Activated naive CD8-positive, alpha-beta T cell treated with anti-CD3 and anti-CD28 coated beads, Interleukin-2, amount 10 ng/mL, durations not matched to agents 7 days and 5 days (primary cell): ENCODE data around the gene TTC38. TPM values are rescaled to one million over a fixed set of nuclear protein-coding genes. Genes with fewer than 3 reads are reported as not detected.
A peak's percentile ranks its signal among the peaks of the same experiment; 100 is the strongest.

Experiments
- ATAC-seq: fragments of 150-1000 bp; cut with Tn5 transposase; one replicate; pipeline ENCODE4 v1.10.0; 2021; ENCODE audit warnings: low read depth, moderate library complexity
- POLR2A ChIA-PET: fragments of 350-600 bp; sonication (Branson Sonifier 250); formaldehyde crosslinking; loops from one replicate; lab custom pipeline; 2021; ENCODE audit warnings: antibody characterized with exemption; lab: Charles Lee
- DNase-seq: peaks from one replicate; pipeline ENCODE4 v3.0.0; 2021
- H3K27ac Mint-ChIP-seq: one replicate; pipeline ENCODE4 v1.8.0; 2022; ENCODE audit warnings: mild to moderate bottlenecking, mixed read lengths
- H3K27me3 Mint-ChIP-seq: one replicate; pipeline ENCODE4 v1.8.0; 2022; ENCODE audit warnings: mild to moderate bottlenecking, moderate library complexity, mixed read lengths
- H3K36me3 Mint-ChIP-seq: one replicate; pipeline ENCODE4 v1.8.0; 2021; ENCODE audit warnings: mild to moderate bottlenecking, mixed read lengths
- H3K4me1 Mint-ChIP-seq: one replicate; pipeline ENCODE4 v1.8.0; 2021; ENCODE audit warnings: mixed read lengths
- H3K4me3 Mint-ChIP-seq: one replicate; pipeline ENCODE4 v1.8.0; 2022; ENCODE audit warnings: mild to moderate bottlenecking, moderate library complexity, mixed read lengths
- H3K9me3 Mint-ChIP-seq: one replicate; pipeline ENCODE4 v1.8.0; 2021; ENCODE audit warnings: mixed read lengths
- total RNA-seq, 2 experiments: library from RNA; stranded (reverse); gene quantifications; one replicate each; pipeline ENCODE4 v1.2.3, GENCODE V29; 2021

TTC38 gene
- total RNA-seq, 2 experiments from 2014 or later: 24.3 to 25.0 TPM

- Mint-ChIP-seq H3K27ac (peak overlapping the region; percentile 38), H3K4me3 (no peak overlapping the region), H3K36me3 (peaks cover 26% of the 10 kb centered on the region), H3K9me3 (peaks cover 3% of the 10 kb centered on the region), H3K4me1 (peaks cover 22% of the 10 kb centered on the region), H3K27me3 (no peaks in the 10 kb centered on the region)
- DNase-seq (no peak), ATAC-seq (no peak)
- POLR2A ChIA-PET: interaction anchor here (0.8 to 2.2 kb wide), 3 partner anchors 12 to 57 kb away, joined by 3 to 11 read pairs (median 3); partner anchors contain the start of genes CDPF1 and TTC38
Measured at GRCh38 chr22:46238541-46238940, 29.3 kb upstream of the TTC38 start.

DNA sequence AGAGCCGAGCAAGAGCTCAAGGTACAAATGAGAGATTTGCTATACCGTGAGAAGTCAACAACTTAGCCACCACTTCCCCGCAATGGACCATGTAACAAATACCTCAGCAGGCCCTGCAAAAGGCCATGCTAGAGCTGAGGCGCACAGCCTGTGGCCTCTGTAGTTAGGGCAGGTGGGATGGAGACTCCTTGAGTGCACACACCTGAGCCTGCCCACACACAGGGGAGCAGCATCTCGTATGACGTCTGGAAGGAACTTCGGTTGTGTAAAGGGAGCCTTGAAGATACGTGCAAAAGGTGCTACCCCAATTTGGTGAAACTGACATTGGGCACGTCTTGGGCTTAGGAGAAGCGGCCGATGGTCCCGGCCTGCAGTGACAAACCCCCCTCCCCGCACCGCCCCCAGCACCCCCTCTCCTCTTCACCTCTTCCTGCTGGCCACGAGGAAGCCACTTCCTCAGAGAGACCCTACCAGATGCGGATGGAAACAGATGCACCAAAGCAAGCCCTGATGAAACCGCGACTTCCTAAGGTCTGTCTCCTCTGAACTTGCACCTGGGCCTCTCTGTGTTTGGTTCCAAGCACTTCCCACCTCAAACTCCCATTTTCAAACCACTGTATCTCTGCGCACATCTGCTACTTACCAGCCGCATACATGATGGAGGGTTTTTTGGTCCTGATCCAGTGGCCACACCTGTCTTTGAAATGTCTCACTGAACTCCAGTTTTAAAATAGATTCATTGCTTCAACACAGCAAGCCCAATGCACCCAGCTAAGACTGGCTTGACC, 28.4 kb upstream of the TTC38 start:
- Mint-ChIP-seq H3K36me3 (peaks cover 29% of the 10 kb centered on the region), H3K4me1 (peaks cover 21% of the 10 kb centered on the region), H3K9me3 (peaks cover 3% of the 10 kb centered on the region), H3K4me3 (peak overlapping the region; percentile 64), H3K27me3 (no peaks in the 10 kb centered on the region), H3K27ac (peak overlapping the region; percentile 69)
- POLR2A ChIA-PET: interaction anchor here (0.8 to 2.2 kb wide), 4 partner anchors 11 to 57 kb away, joined by 3 to 11 read pairs (median 4); partner anchors contain the start of genes CDPF1 and TTC38
- DNase-seq: peak; percentile 45
- ATAC-seq: peak; percentile 74

DNA sequence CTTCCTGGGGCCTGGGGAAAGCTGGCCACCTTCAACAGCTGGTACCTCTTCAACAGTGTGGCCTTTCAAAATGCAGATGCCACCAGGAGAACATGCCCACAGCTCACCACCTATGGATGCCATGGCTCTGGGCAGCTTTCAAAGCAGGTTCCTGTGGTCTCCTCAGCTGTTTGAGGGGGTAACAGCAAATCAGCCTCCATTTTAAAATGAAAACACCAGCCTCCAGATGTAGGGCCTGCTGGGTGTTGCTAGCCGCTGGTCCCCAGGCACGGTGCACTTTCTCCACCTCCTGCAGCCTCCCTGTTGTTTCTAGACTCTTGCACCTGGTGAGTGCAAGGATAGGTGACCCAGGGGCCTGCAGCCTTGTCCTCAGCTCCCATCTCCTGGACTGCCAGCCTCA, 27.7 kb upstream of the TTC38 start:
- Mint-ChIP-seq H3K4me1 (peaks cover 19% of the 10 kb centered on the region), H3K4me3 (peak overlapping the region; percentile 64), H3K27ac (peak overlapping the region; percentile 68), H3K36me3 (peaks cover 27% of the 10 kb centered on the region), H3K27me3 (no peaks in the 10 kb centered on the region), H3K9me3 (peaks cover 3% of the 10 kb centered on the region)
- no peak for DNase-seq
- POLR2A ChIA-PET: interaction anchor here (1.2 kb wide), 1 partner anchor 10 kb away, joined by 6 read pairs; the partner anchor contains the start of gene CDPF1
- peak; percentile 13 for ATAC-seq

- DNase-seq (no peak), ATAC-seq (no peak)
- H3K4me1 Mint-ChIP-seq: peaks cover 19% of the 10 kb centered on the region
- H3K9me3 Mint-ChIP-seq: peaks cover 3% of the 10 kb centered on the region
- H3K4me3 Mint-ChIP-seq: peak overlapping the region; percentile 64
- H3K36me3 Mint-ChIP-seq: peaks cover 27% of the 10 kb centered on the region
- POLR2A ChIA-PET: interaction anchor here (1.2 kb wide), 1 partner anchor 10 kb away, joined by 6 read pairs; the partner anchor contains the start of gene CDPF1
- no peaks in the 10 kb centered on the region for H3K27me3 Mint-ChIP-seq
- H3K27ac Mint-ChIP-seq: peak overlapping the region; percentile 68
Measured at GRCh38 chr22:46240506-46240905, 27.3 kb upstream of the TTC38 start.

- H3K27ac Mint-ChIP-seq: no peak overlapping the region
- peaks cover 3% of the 10 kb centered on the region for H3K9me3 Mint-ChIP-seq
- no peak for ATAC-seq
- H3K4me1 Mint-ChIP-seq: peaks cover 19% of the 10 kb centered on the region
- no peaks in the 10 kb centered on the region for H3K27me3 Mint-ChIP-seq
- DNase-seq: no peak
- no peak overlapping the region for H3K4me3 Mint-ChIP-seq
- peaks cover 27% of the 10 kb centered on the region for H3K36me3 Mint-ChIP-seq
- POLR2A ChIA-PET: interaction anchor here (0.9 to 1.2 kb wide), 2 partner anchors 9 to 12 kb away, joined by 3 to 6 read pairs; partner anchors contain the start of gene CDPF1
Measured at GRCh38 chr22:46240907-46241306, 26.9 kb upstream of the TTC38 start.

DNA sequence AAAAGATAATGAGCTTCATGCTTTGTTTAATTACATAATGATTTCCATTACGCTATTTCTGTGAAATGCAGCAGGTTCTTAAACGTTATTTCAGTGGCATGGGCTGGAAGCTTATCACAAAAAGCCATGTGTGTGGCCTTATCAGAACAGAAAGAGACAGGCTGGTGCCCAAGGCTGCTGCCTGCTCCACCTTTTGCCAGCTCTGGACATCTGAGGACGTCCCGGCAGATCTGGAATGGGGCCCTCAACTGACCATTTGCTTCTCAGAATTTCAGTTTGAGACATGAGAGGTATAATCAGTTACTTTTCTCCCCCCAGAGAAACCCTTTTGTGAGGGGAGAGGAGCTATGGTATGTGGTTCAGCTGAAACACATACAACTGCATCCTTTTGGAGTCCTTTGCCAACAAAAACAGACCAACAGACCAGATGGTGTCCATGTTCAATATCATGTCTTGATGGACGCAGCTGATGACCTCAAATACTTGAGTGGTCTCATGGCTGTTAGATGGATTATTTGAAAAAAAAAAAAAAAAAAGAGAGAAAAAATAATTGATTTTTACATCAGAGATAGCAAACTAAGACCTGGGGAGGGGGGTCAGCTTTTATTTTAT, 26.3 kb upstream of the TTC38 start:
- ATAC-seq (no peak), DNase-seq (no peak)
- Mint-ChIP-seq H3K27ac (no peak overlapping the region), H3K27me3 (no peaks in the 10 kb centered on the region), H3K4me1 (peaks cover 20% of the 10 kb centered on the region), H3K9me3 (peaks cover 3% of the 10 kb centered on the region), H3K36me3 (peaks cover 26% of the 10 kb centered on the region), H3K4me3 (no peak overlapping the region)
- POLR2A ChIA-PET: interaction anchor here (0.7 to 0.9 kb wide), 2 partner anchors 11 to 90 kb away, joined by 3 to 7 read pairs; no protein-coding TSS in a partner anchor

DNA sequence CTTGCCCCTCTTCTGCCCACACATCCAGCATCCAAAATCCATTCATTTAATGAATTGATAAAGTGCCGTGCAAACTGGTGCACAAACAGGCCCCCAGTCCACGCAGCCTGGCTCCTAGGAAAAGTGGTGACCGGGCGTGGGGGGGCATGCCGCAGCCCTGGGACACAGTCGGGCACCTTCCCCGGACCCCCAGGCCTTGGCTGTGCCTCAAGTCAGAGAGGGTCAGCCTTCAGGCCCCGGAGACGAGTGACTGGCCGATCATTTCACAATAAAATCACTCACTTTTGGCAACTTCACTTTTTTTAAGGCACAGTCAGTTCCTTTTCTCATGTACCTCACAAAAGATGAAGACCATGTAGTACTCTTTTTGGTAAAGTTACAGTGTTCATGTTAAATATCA, 25.7 kb upstream of the TTC38 start:
- H3K36me3 Mint-ChIP-seq: peaks cover 23% of the 10 kb centered on the region
- DNase-seq (no peak), ATAC-seq (no peak)
- H3K27me3 Mint-ChIP-seq: no peaks in the 10 kb centered on the region
- peaks cover 21% of the 10 kb centered on the region for H3K4me1 Mint-ChIP-seq
- peaks cover 3% of the 10 kb centered on the region for H3K9me3 Mint-ChIP-seq
- POLR2A ChIA-PET: interaction anchor here (0.7 kb wide), 1 partner anchor 90 kb away, joined by 7 read pairs; no protein-coding TSS in a partner anchor
- no peak overlapping the region for H3K4me3 Mint-ChIP-seq
- H3K27ac Mint-ChIP-seq: no peak overlapping the region

DNA sequence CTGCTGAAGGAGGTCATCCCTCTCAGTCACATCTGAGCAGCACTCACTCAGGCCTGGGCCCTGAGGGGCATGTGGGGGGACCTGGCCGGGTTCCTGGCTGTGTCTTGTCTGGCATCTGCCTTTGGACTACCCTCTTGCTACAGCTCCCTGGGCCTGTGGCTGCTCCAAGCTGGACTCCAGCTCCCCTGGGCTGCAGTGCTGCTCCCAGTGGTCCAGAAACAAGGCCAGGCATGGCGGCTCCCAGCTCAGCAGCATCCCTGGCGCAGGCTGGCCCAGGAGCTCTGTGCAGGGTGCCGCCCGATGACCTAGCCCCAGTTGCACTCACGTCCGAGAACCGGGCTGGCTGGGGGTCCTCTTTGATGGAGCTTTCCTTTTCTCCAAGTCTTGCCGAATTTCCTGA, 23.0 kb upstream of the TTC38 start:
- no peaks in the 10 kb centered on the region for H3K27me3 Mint-ChIP-seq
- peaks cover 20% of the 10 kb centered on the region for H3K4me1 Mint-ChIP-seq
- POLR2A ChIA-PET: interaction anchor here (0.6 to 1.0 kb wide), 2 partner anchors 41 to 51 kb away, joined by 3 read pairs; no protein-coding TSS in a partner anchor
- H3K4me3 Mint-ChIP-seq: no peak overlapping the region
- DNase-seq (no peak), ATAC-seq (no peak)
- H3K9me3 Mint-ChIP-seq: no peaks in the 10 kb centered on the region
- no peak overlapping the region for H3K27ac Mint-ChIP-seq
- peaks cover 9% of the 10 kb centered on the region for H3K36me3 Mint-ChIP-seq

DNA sequence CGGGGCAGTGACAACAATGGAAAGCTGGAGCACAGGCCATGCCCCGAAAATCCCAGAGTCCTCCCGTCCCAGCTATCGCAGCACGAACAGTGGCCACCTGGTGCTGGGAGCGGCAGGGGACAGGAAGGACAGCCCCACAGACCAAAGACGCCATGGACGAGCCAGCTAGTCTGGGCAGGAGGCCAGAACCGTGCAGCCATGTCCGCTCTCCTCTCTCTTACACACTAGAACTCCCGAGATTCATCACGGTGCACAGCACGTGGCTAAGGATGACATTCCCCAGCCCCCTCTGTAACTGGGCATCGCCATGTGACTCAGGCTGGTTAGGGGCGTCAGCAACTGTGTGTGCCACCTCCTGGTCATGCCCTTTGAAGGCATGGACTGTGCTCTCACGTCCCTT, 22.3 kb upstream of the TTC38 start:
- ATAC-seq (no peak), DNase-seq (no peak)
- POLR2A ChIA-PET: no interaction called here
- H3K4me1 Mint-ChIP-seq: peaks cover 12% of the 10 kb centered on the region
- H3K4me3 Mint-ChIP-seq: no peak overlapping the region
- no peak overlapping the region for H3K27ac Mint-ChIP-seq
- H3K36me3 Mint-ChIP-seq: peaks cover 9% of the 10 kb centered on the region
- H3K27me3 Mint-ChIP-seq: no peaks in the 10 kb centered on the region
- no peaks in the 10 kb centered on the region for H3K9me3 Mint-ChIP-seq

DNA sequence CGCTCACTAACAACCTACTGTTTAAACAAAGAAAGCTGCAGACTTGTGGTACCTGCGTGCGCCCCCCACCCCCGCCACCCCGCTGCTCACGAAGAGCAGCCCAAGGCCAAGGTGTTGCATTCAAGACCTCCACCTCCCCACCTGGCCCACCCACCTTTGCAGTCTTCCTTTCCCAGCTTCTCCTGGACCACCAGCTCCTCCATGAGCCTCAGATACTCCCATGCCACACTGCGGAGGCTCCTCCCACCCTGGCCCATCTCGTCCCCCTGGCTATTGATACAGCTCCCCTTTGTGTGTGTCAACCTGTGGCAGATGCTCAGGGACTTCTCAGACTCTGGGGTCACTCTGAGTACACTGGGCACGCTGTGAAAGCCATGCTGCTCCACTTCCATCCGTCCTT, 21.6 kb upstream of the TTC38 start:
- DNase-seq: no peak
- no peak overlapping the region for H3K27ac Mint-ChIP-seq
- POLR2A ChIA-PET: no interaction called here

DNA sequence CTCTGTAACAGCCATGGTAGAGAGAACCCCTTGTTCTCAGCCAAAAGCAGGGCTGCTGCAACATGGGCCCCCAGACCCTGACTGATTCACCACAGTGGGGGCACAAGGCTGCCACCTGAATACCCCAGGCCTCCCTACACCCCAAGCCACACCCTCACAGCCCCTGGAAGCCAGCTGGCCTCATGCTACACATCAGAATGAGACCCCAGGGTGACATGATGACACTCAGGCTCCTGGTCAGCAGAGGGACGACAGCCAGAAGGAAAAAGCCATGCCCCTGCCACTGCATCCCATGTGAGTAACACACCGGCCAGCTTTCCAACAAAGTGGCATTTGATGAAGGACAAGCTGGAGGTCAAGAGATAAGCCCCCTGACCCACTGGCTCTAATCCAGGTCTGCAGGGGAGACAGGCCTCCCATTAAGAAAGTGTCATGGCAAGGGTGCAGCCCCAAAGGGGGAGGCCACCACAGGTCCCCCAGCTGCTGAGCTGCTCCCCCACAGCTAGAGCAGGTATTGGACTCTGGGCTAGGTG, 20.3 kb upstream of the TTC38 start:
- no peaks in the 10 kb centered on the region for H3K9me3 Mint-ChIP-seq
- H3K27ac Mint-ChIP-seq: no peak overlapping the region
- peaks cover 14% of the 10 kb centered on the region for H3K4me1 Mint-ChIP-seq
- ATAC-seq (no peak), DNase-seq (no peak)
- POLR2A ChIA-PET: interaction anchor here (0.8 to 1.1 kb wide), 2 partner anchors 49 to 96 kb away, joined by 4 to 6 read pairs; partner anchors contain the start of genes GTSE1 and PPARA
- no peak overlapping the region for H3K4me3 Mint-ChIP-seq
- no peaks in the 10 kb centered on the region for H3K27me3 Mint-ChIP-seq
- peaks cover 6% of the 10 kb centered on the region for H3K36me3 Mint-ChIP-seq

More for the DNA sequence above, 21.6 kb upstream of the TTC38 start:
- Mint-ChIP-seq H3K36me3 (peaks cover 6% of the 10 kb centered on the region), H3K4me3 (no peak overlapping the region), H3K4me1 (peaks cover 8% of the 10 kb centered on the region), H3K27me3 (no peaks in the 10 kb centered on the region), H3K9me3 (no peaks in the 10 kb centered on the region)
- ATAC-seq: no peak

GRCh38 chr22:46250035-46250782, 17.6 kb upstream of the TTC38 start, which contains the start of gene CDPF1:
CDPF1 (minus strand) TSS chr22:46250293; CDS start chr22:46248284, 2,009 bp downstream.
- Mint-ChIP-seq H3K36me3 (no peaks in the 10 kb centered on the region), H3K27me3 (no peaks in the 10 kb centered on the region), H3K9me3 (no peaks in the 10 kb centered on the region), H3K4me1 (peaks cover 21% of the 10 kb centered on the region), H3K4me3 (peak within 1 kb of the TSS; percentile 85), H3K27ac (peak within 1 kb of the TSS; percentile 86)
- POLR2A ChIA-PET: interaction anchor here (0.7 to 1.5 kb wide), 12 partner anchors 10 to 101 kb away, joined by 3 to 12 read pairs (median 6); partner anchors contain the start of genes GTSE1, TRMU and TTC38
- DNase-seq (peak; percentile 93), ATAC-seq (peak; percentile 92)
